SH-SY5Y (cell line): ENCODE results near the gene NMD3.

ENCODE experiments used
- GATA2 ChIP-seq: IDR thresholded peaks from 2 replicates; pipeline ENCODE4 v1.6.1; 2011; ENCODE audit warnings: mild to moderate bottlenecking, low read depth, low read length
- GATA3 ChIP-seq: IDR thresholded peaks from 2 replicates; pipeline ENCODE4 v1.6.1; 2011; ENCODE audit warnings: low read depth, mild to moderate bottlenecking, low read length, moderate library complexity

Gene NMD3

DNA sequence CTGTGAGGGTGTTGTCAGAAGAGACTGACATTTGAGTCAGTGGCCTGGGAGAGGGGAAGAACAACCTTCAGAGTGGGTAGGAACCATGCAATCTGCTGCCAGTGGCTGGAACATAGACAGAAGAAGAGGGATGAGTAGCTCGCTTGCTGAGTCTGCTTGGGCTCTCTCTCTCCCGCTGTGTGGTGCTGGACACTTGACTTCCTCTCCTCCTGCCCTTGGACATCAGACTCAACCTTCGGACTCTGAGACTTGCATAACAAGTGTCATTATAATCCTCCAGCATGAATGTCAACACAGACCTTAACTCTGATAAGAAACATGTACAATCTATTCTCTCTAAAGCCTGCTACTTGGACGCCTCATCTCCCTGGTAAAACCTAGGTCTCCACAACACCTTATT, 5.9 kb upstream of the NMD3 start:
- TF ChIP-seq GATA3 (no peak), GATA2 (no peak)

DNA sequence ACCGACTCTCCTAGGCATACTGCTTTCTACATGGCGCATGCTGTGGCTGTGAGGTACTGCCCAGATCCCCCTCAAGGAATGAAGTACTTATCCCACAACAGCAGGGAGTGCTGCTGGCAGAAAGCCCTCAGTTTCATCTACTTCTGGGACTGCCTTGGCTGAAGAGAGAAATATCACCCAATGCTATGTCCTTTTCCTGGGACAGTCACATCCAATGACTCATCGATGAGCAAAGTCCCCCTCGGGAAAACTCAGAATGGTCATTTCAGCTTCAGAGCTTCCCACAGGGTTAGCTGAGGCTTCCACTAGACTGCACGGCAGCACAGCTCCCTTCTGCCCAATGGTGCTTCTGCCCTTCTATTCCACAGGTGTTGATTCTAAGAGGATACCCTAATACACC, 3.6 kb upstream of the NMD3 start:
- TF ChIP-seq GATA3 = no peak

DNA sequence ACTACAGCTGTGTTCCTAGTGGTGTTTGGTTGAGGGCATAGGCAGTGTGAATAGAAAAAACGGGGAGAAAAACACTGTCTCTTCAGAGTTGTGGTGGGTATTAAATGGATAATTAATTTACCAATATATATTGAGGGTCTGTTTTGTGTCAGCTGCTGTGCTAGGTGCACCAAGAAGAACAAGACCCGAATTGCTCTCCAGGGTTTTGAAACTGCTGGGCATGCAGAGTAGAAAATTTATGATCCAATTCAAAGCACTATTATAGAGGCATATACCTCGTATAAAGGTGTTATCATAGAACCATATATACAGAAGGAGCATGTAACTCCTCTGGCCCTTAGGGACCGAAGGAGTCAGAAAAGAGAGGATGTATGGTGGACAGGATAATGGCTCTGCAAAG, 1.6 kb upstream of the NMD3 start:
- TF ChIP-seq GATA3 = no peak
- TF ChIP-seq GATA2 = no peak

DNA sequence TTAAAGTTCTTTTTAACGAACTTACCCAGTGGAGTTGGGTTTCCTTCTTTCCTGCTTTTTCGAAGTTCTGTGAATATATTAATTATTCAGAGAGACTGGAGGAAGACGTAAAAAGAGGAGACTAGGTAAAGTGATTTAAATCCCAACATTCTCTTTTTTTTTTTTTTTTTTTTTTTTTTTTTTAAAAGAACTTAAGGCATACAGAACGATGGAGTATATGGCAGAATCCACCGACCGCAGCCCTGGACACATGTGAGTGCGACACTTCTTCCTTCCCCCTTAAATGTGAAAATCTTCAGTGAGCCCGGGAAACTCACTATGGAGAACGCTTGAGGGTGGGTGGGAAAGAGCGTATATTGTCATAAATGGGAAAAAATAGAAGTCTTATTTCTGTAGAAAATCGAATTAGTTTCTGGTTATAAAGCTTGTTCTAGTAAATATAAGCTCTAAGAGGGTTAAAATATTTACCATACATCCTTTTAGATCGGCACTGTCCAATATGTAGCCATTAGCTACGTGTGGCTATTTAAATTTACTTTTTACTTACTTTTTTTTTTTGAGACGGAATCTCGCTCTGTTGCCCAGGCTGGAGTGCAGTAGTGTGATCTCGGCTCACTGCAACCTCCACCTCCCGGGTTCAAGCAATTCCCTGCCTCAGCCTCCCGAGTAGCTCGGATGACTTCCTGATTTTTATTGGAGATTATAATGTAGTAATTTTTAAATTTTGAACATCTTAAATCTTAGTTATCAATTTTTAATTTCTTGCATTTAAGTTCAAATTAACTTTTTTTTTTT, 892 bp downstream of the NMD3 start:
- TF ChIP-seq GATA3 (no peak), GATA2 (no peak)

DNA sequence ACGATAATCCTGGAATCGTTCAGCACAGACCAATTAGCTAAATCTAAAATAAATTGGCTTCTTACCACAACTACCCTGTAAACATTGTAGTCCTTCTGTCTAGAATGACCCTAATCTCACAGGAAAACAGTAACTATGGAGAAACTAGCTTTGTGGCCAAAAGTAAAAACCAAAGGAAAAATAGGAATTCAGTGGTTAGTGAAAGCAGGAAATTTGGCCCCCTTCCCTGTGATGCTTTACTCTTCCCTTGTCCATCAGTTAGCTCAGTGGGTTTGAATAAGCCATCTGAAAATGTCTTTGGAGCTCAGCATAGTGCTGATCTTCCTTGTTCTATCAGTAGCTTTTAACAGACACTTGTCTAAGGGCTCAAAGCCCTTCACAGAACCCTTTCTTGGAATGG, 1.6 kb downstream of the NMD3 start:
- TF ChIP-seq GATA2 (no peak), GATA3 (no peak)

DNA sequence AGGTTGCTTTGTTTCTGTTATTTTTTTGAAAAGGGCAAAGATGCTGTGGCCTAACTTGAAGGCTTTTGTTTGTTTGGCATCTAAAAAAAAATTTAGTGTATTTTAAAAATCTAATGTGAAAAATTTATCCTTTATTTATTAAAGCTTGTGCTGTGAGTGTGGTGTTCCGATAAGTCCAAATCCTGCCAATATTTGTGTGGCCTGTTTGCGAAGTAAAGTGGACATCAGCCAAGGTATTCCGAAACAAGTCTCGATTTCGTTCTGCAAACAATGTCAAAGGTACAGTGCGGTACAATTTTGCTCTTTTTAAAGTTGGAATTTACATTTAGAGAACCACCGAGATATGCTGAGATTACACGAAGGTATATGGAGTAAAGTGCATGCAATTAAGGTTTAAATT, 3.7 kb downstream of the NMD3 start:
- no peak for TF ChIP-seq GATA3
- TF ChIP-seq GATA2 = no peak

DNA sequence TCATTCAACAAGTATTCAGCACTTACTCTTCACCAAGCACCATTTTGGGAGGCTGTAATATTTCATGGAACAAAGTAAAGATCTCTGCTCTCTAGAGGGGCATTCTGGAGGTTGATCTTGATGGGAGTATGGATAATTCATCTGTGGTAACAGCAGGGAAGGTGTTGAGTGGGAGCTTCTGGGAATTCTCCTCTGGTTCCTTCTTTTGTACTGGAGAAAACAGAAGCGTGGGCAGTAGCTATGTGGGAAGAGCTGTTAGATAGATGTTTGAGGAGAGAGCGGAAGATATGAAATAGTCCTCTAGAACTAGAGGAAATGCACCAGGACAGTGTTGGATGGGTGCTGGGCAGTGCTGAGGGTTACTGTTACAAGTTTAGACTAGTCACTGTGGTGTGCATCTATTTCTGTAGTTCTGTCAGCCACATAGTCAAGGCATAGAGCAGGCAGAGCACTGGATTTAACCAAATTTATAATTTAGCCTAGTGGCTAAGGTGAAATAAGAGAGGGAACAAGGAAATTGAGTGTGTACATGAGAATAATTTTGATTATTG, 9.6 kb downstream of the NMD3 start:
- TF ChIP-seq GATA2 (no peak), GATA3 (no peak)

DNA sequence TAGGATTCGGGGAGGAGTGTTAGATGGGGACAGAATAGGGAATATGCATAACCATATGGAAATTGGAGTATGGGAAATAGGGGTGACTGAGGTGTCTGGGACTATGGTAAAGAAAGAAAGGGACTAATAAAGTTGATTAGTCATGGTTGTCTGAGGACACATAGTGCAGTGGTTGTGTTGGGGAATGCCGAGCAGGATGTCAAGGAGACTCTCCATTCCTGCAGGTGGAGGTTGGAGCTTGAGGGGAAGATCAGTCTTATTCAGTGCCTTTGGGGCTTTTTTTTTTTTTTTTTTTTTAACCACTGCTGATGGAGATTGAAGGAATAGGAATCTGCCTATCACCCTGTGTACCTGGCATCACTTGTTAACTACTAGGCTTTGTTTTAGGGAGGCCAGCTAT, 10.8 kb downstream of the NMD3 start:
- TF ChIP-seq GATA2 (no peak), GATA3 (no peak)

DNA sequence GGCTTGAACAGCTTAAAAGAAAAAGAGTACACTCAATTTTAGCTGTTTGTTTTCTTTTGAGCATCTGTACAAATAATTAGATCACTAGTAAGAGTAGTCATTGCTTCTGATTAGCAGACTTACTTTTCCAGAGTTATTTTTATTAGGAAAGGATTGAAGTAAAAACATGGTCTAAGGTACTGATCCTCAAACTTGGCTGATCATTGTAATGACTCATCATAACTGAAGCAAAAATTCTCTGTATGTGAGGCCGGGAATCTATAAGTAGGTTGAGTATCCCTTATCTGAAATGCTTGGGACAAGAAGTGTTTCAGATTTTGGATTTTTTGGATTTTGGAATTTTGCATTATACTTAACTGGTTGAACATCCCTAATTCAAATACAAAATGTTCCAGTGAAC, 12.4 kb downstream of the NMD3 start:
- no peak for TF ChIP-seq GATA2
- no peak for TF ChIP-seq GATA3

DNA sequence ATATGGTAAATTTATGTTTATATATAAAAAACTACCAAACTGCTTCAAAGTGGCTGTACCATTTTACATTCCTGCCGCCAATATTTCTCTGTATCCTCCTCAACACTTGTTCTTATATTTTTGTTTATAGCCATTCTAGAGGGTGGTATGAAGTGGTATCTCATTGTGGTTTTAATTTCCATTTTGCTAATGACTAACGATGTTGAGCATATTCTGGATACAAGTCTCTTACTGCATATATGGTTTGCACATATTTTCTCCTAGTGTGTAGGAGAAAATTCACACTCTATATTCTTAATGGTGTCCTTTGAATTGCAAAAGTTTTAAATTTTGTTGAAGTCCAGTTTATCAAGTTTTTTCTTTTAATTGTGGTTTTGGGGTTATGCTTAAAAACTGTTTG, 15.1 kb downstream of the NMD3 start:
- no peak for TF ChIP-seq GATA2
- TF ChIP-seq GATA3 = no peak

DNA sequence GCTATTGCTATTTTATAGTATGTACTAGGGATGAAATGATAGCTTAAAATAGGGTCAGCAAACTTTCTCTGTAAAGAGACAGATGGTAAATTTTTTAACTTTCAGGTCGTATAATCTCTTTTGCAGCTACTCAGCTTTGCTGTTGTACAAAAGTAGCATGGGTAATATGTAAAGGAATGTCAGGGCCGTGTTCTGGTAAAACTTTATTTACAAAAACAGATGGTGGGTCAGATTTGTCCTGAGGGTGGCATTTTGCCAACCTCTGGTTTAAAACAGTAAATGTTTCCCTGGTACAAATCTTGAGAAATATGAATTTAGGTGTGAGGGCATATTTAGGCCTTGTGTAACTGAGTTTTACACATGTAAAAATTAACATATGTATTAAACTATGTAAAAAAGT, 18.6 kb downstream of the NMD3 start:
- TF ChIP-seq GATA2 = no peak
- TF ChIP-seq GATA3 = no peak

DNA sequence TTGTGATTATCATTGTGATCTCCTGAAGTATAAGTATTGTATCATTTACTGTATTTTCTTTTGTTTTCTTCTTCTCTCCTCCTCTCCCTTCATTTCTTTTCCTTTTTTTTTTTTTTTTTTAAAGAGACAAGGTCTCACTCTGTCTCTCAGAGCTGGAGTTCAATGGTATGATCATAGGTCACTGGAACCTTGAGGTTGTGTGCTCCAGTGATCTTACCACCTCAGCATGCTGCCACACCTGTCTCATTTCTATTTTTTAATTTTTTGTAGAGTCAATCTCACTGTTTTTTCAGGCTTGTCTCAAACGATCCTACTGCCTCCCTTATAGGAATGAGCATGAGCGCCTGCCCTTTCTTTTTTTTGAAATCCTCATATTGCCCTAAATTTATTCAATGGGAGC, 23.4 kb downstream of the NMD3 start:
- TF ChIP-seq GATA3 = no peak

DNA sequence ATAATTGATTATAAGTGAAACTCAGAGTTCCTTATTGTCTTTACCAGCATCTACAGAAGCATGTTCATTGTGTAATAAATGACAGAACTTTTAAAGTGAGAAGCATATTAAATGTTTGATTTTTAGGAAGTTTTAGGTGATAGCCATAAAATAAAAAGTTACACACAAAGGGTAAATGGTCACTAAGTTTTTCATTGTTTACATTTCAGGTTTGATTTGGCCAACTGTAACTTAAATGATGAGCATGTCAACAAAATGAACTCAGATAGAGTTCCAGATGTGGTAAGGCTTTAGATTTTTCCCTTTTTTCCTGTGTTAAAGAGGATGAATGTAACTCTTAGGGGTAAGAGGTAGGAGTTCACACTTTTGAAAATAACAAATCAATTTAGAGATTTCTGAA, 25.9 kb downstream of the NMD3 start:
- TF ChIP-seq GATA3 (no peak), GATA2 (no peak)

DNA sequence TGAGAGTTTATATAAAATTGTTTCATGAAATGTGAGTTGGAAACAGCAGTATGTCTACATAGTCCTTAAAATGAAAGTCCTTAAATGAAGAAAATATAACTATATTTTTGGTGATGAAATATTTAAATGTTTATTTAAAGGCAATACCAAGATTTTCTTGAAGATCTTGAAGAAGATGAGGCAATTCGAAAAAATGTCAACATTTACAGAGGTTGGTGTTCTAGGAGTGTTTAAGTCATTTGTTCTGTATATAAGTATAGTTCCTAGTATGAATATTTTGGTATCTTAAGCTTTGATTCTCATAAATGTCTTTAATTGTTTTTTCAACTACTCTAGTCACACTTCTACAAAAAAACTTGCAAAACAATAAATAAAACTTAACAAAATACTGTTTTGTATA, 29.0 kb downstream of the NMD3 start:
- TF ChIP-seq GATA2 (no peak), GATA3 (no peak)

DNA sequence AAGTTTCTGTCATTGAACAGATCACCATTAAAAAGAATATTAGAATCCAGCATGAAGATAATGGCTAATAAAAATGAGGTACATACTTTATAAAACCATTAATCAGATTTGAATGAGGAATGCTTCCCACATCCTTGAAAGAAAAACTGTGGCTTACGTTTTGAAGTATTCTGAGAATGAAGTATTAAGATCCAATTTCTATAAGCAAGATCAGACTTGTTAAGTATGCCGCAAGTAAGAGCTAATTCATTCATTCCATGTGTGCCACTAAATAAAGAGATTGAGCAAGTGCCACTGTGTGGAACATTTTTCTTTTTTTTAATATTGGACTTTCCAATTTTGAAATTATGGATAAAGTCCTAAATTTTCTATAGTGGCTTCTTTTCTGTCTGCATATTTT, 30.6 kb downstream of the NMD3 start:
- TF ChIP-seq GATA3 = no peak
- TF ChIP-seq GATA2 = no peak

DNA sequence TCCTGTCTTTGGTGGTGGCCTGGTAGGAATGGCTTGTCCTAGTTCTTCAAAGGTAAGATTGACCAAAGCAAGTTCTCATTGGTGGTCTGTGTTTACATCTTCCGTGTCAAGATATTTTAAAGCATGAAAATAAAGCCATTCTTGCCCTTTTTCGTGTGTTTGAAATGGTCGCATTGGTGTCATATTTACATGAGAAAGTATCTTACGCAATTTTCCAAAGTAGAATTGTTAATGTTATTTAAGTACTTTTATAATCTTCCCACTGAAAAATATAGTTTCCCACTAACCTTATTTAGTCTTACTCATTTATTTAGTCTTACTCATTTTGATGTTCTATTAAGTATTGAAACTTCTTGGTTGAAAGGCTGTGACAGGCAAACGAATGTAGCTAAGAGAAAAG, 31.0 kb downstream of the NMD3 start:
- TF ChIP-seq GATA3 = no peak
- TF ChIP-seq GATA2 = no peak

DNA sequence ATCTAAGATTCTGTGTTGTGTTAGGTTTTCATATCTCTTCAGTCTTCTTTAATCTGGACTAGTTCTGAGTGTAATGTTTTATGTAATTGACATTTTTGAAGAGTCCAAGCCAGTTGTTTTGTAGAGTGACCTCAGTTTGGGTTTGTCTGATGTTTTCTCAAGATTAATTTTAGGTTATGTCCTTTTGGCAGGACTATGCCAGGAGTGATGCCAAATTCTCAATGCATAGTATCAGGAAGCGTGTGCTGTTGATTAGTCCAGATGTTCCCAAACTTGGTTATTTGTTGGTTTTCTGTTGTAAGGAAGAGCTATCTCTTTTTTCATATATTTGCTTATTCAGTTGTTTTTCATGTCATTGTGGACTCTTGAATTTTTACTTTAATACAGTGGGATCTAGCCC, 32.6 kb downstream of the NMD3 start:
- TF ChIP-seq GATA3 (no peak), GATA2 (no peak)
